Common myeloid progenitor, CD34-positive (primary cell): ENCODE results near the gene ROR1.

Experiments used
- CTCF ChIA-PET: fragments of 350-600 bp; sonication (Branson Sonifier 250); formaldehyde crosslinking; loops from one replicate; lab custom pipeline; 2021; ENCODE audit warnings: antibody characterized with exemption; lab: Charles Lee
- POLR2A ChIA-PET: fragments of 350-600 bp; sonication (Branson Sonifier 250); formaldehyde crosslinking; loops from one replicate; lab custom pipeline; 2021; ENCODE audit warnings: antibody characterized with exemption; lab: Charles Lee
- DNase-seq, 3 donors: peaks; one replicate each; pipeline versions ENCODE4 v3.0.0 to v3.0.0-alpha.2; 2013
- H3K27ac ChIP-seq, 2 experiments: 1 replicate in 1 of 2; 2 replicates in 1 of 2; pipeline ENCODE4 v1.7.0; 2013; ENCODE audit warnings: inconsistent platforms in 2 of 2, low read length in 2 of 2, mild to moderate bottlenecking in 2 of 2, low read depth in 1 of 2, moderate library complexity in 1 of 2; ENCODE audit not compliant: severe bottlenecking in 2 of 2, insufficient read depth in 1 of 2, poor library complexity in 1 of 2
- H3K27me3 ChIP-seq, 5 experiments: replicated peaks in 2 of 5; 1 replicate in 3 of 5; 2 replicates in 2 of 5; pipeline versions ENCODE4 v1.6.1 to v1.7.0; 2013; ENCODE audit warnings: low read length in 4 of 5, mild to moderate bottlenecking in 2 of 5, moderate library complexity in 2 of 5, inconsistent platforms in 1 of 5; ENCODE audit not compliant: insufficient read depth in 5 of 5, control insufficient read depth in 4 of 5
- H3K36me3 ChIP-seq, 4 experiments: 1 replicate in 2 of 4; 2 replicates in 2 of 4; pipeline versions ENCODE4 v1.6.1 to v1.7.0; 2013; ENCODE audit warnings: low read length in 3 of 4, control low read depth in 1 of 4, mild to moderate bottlenecking in 1 of 4; ENCODE audit not compliant: control insufficient read depth in 4 of 4, insufficient read depth in 4 of 4
- H3K4me1 ChIP-seq, 4 experiments: 1 replicate in 3 of 4; 2 replicates in 1 of 4; pipeline versions ENCODE4 v1.6.1 to v1.7.1; 2013; ENCODE audit warnings: low read length in 3 of 4, mild to moderate bottlenecking in 3 of 4, control low read depth in 1 of 4, inconsistent platforms in 1 of 4, moderate library complexity in 1 of 4; ENCODE audit not compliant: control insufficient read depth in 4 of 4, insufficient read depth in 4 of 4; ENCODE audit errors: control extremely low read depth in 1 of 4
- H3K4me3 ChIP-seq, 7 experiments: 1 replicate in 4 of 7; 2 replicates in 3 of 7; pipeline versions ENCODE4 v1.5.1 to v1.7.0; 2013; ENCODE audit warnings: mild to moderate bottlenecking in 7 of 7, low read length in 6 of 7, moderate library complexity in 6 of 7, inconsistent platforms in 2 of 7, low read depth in 2 of 7, control low read depth in 1 of 7; ENCODE audit not compliant: insufficient read depth in 4 of 7, control insufficient read depth in 1 of 7; ENCODE audit errors: extremely low read depth in 1 of 7
- H3K9me3 ChIP-seq, 5 experiments: 1 replicate in 4 of 5; 2 replicates in 1 of 5; pipeline versions ENCODE4 v1.6.1 to v1.7.1; 2013; ENCODE audit warnings: low read length in 4 of 5, mild to moderate bottlenecking in 2 of 5, inconsistent platforms in 1 of 5, low read depth in 1 of 5, moderate library complexity in 1 of 5; ENCODE audit not compliant: control insufficient read depth in 4 of 5, insufficient read depth in 2 of 5; ENCODE audit errors: control extremely low read depth in 1 of 5
- WGBS: methylation state at CpG from one replicate; pipeline ENCODE4 v1.1.5; 2013; ENCODE audit not compliant: insufficient coverage; 5-methylcytosine and 5-hydroxymethylcytosine counted together

ROR1 gene

DNA sequence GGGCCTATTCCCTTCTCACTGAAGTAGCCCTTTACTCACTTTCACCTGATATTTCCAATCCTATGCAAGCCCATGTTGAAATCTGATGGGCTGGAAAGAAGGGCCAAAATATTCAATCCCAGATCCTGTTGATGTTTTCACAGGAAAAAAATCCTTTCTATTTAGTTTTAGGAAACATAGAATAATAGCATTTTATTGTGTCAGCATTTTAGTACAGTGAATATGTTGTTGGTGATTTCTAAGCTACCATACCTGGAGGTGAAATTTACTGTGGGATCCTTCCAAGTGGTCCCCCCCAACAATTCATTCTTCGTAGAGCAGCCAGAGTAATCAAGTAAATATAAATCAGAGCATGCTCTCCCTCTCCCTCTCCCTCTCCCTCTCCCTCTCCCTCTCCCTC is 426.2 kb downstream of the ROR1 start:
- Histone ChIP-seq H3K4me3 (no peak overlapping the region), H3K4me1 (peaks cover 0 to 3% (median 0%) of the 10 kb centered on the region in 4 experiments), H3K27ac (no peak overlapping the region), H3K9me3 (no peaks in the 10 kb centered on the region), H3K36me3 (no peaks in the 10 kb centered on the region), H3K27me3 (no peaks in the 10 kb centered on the region)
- ChIA-PET POLR2A (no interaction called here), CTCF (no interaction called here)
- DNase-seq = no peak
- WGBS = no CpG with 5 or more reads among the region's 1 CpG

DNA sequence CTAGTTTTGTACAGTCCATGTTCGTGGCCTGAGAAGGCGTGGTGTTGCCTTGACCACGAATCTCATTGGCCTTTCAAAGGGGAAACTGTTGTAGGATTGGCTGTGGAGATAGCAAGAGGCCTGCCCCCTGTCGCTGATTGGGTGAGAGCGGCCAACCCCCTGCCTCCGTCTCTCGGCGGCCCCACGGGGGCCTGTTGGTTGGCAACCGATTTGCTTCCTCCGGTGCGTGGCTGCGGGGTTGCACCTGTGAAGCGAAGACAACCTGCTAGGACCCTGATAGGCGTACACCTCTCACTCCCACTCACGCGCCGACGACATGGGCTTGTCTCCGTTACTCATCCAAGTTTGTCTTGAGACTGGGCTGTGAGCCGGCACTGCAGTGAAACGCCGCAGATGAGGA is 429.6 kb downstream of the ROR1 start, which contains the start of gene UBE2U:
TSS of gene UBE2U (plus strand) at position 204 of the 400 bp plus-strand sequence. CDS start 428 bp downstream, outside the sequence.
- no peak for DNase-seq
- Histone ChIP-seq H3K4me3 (no peak within 1 kb of the TSS), H3K9me3 (no peaks in the 10 kb centered on the region), H3K4me1 (no peaks in the 10 kb centered on the region), H3K27me3 (no peaks in the 10 kb centered on the region), H3K27ac (no peak within 1 kb of the TSS), H3K36me3 (no peaks in the 10 kb centered on the region)
- CTCF ChIA-PET = no interaction called here
- 93% methylated on average over 21 of the region's 23 CpGs for WGBS
- POLR2A ChIA-PET = no interaction called here

GRCh38 chr1:64209221-64209620 is 435.4 kb downstream of the ROR1 start:
- CTCF ChIA-PET = no interaction called here
- no peaks in the 10 kb centered on the region for H3K27me3 ChIP-seq
- DNase-seq = no peak
- H3K4me3 ChIP-seq = no peak overlapping the region
- no peak overlapping the region for H3K27ac ChIP-seq
- H3K9me3 ChIP-seq = no peaks in the 10 kb centered on the region
- H3K4me1 ChIP-seq = no peaks in the 10 kb centered on the region
- POLR2A ChIA-PET = no interaction called here
- H3K36me3 ChIP-seq = no peaks in the 10 kb centered on the region
- no CpG with 5 or more reads among the region's 2 CpGs for WGBS

- H3K27ac ChIP-seq = no peak overlapping the region
- H3K4me3 ChIP-seq = no peak overlapping the region
- CTCF ChIA-PET = no interaction called here
- no peaks in the 10 kb centered on the region for H3K27me3 ChIP-seq
- H3K9me3 ChIP-seq = no peaks in the 10 kb centered on the region
- POLR2A ChIA-PET = no interaction called here
- no peak for DNase-seq
- H3K36me3 ChIP-seq = no peaks in the 10 kb centered on the region
- H3K4me1 ChIP-seq = no peaks in the 10 kb centered on the region
Observed at GRCh38 chr1:64212031-64212430, 438.2 kb downstream of the ROR1 start.

- Histone ChIP-seq H3K27ac (no peak overlapping the region), H3K4me1 (no peaks in the 10 kb centered on the region), H3K36me3 (no peaks in the 10 kb centered on the region), H3K27me3 (no peaks in the 10 kb centered on the region), H3K4me3 (no peak overlapping the region), H3K9me3 (no peaks in the 10 kb centered on the region)
- CTCF ChIA-PET = interaction anchor here (0.9 to 1.4 kb wide), 3 partner anchors 13 to 31 kb away, joined by 3 read pairs; no protein-coding TSS in a partner anchor
- DNase-seq = no peak
- 97% methylated on average over 3 of the region's 3 CpGs for WGBS
- POLR2A ChIA-PET = no interaction called here
Observed at GRCh38 chr1:64215576-64215975, 441.8 kb downstream of the ROR1 start.

- no peak for DNase-seq
- no peak overlapping the region for H3K4me3 ChIP-seq
- 96% methylated on average over 4 of the region's 5 CpGs for WGBS
- no peaks in the 10 kb centered on the region for H3K36me3 ChIP-seq
- POLR2A ChIA-PET = no interaction called here
- CTCF ChIA-PET = no interaction called here
- H3K4me1 ChIP-seq = peaks cover 0 to 4% (median 0%) of the 10 kb centered on the region in 4 experiments
- H3K9me3 ChIP-seq = no peaks in the 10 kb centered on the region
- H3K27ac ChIP-seq = no peak overlapping the region
- no peaks in the 10 kb centered on the region for H3K27me3 ChIP-seq
Observed at GRCh38 chr1:64220241-64220640, 446.4 kb downstream of the ROR1 start.

- Histone ChIP-seq H3K27me3 (no peaks in the 10 kb centered on the region), H3K9me3 (no peaks in the 10 kb centered on the region), H3K4me3 (no peak overlapping the region), H3K4me1 (peaks cover 0 to 4% (median 0%) of the 10 kb centered on the region in 4 experiments), H3K27ac (no peak overlapping the region), H3K36me3 (no peaks in the 10 kb centered on the region)
- peak; percentile 14 to 48 (median 38) for DNase-seq
- ChIA-PET CTCF (interaction anchor here (0.6 kb wide), 1 partner anchor 123 kb away, joined by 3 read pairs; no protein-coding TSS in a partner anchor), POLR2A (no interaction called here)
- WGBS = 73% methylated on average over 3 of the region's 7 CpGs
Observed at GRCh38 chr1:64223329-64224151, 449.7 kb downstream of the ROR1 start.
